ENCODE results near the gene ACP5.
"Not testable (repeated sequence)": the region's sequence is repeated elsewhere in the genome, so short reads cannot be mapped to it uniquely, and the experiment has no call there.

ACP5 gene

DNA sequence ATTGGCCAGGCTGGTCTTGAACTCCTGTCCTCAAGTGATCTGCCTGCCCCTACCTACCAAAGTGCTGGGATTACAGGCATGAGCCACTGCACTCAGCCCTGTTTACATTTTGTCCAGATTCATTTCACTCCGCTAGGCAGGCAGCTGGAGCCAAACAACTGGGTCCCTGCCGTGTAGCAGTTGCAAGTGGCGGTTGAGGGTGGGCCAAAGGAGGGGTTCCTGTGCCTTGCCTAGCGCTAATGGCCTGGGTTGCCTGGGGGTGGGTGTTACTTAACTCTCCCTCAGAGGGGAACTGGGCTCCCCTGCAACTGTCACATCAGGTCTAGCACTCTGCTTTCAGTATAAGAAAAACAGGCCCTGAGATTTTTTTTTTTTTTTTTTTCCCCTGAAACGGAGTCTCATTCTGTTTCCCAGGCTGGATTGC lies 7.4 kb downstream of the ACP5 start:
- POLR2A ChIA-PET = no interaction called here
- no peak for DNase-seq (ENCODE audit: low read depth, low spot score)
- TF ChIP-seq, protein P1, sequence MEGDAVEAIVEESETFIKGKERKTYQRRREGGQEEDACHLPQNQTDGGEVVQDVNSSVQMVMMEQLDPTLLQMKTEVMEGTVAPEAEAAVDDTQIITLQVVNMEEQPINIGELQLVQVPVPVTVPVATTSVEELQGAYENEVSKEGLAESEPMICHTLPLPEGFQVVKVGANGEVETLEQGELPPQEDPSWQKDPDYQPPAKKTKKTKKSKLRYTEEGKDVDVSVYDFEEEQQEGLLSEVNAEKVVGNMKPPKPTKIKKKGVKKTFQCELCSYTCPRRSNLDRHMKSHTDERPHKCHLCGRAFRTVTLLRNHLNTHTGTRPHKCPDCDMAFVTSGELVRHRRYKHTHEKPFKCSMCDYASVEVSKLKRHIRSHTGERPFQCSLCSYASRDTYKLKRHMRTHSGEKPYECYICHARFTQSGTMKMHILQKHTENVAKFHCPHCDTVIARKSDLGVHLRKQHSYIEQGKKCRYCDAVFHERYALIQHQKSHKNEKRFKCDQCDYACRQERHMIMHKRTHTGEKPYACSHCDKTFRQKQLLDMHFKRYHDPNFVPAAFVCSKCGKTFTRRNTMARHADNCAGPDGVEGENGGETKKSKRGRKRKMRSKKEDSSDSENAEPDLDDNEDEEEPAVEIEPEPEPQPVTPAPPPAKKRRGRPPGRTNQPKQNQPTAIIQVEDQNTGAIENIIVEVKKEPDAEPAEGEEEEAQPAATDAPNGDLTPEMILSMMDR (IDR thresholded peaks at IDR 0.05; ENCODE audit: insufficient read depth, low read length, missing control alignments) = no peak
- CTCF ChIA-PET = interaction anchor here (2.4 kb wide), 1 partner anchor 10 kb away, joined by 12 read pairs; no protein-coding TSS in a partner anchor
- no peak overlapping the region for H3K4me3 ChIP-seq (ENCODE audit: low read depth, low read length)

DNA sequence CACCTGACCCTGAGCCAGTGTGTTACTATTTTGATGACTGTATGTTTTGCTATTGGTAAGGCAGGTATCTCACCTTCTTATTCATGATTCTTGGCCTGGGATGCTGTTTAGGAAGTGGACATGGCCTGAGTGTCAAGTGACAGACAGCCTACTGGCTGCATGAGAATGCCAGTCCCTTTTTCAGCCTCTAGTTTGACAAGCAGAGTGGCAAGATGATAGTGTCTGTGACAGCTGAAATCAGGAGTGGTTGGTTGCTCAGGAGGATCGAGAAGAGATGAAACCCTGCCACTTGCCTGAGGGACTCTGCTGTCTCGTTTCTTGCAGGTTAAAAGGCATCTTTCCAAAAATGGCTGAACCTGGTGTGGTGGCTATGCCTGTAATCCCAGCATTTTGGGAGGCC lies 11.3 kb downstream of the ACP5 start:
- TF ChIP-seq, protein P1 (IDR thresholded peaks at IDR 0.05; ENCODE audit: insufficient read depth, low read length, missing control alignments) = no peak
- H3K4me3 ChIP-seq (ENCODE audit: low read depth, low read length) = no peak overlapping the region
- POLR2A ChIA-PET = no interaction called here
- CTCF ChIA-PET = no interaction called here
- no peak for DNase-seq (ENCODE audit: low read depth, low spot score)

DNA sequence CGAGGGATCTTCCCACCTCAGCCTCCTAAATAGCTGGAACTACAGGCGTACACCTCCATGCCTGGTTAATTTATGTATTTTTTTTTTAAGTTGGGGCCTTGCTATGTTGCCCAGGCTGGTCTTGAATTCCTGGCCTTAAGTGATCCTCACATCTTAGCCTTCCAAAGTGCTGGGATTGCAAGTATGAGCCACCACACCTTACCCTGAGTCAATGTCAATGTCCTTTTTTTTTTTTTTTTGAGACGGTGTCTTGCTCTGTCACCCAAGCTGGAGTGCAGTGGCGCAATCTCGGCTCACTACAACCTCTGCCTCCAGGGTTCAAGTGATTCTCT lies 11.8 kb downstream of the ACP5 start:
- H3K4me3 ChIP-seq (ENCODE audit: low read depth, low read length); CTCF ChIA-PET; POLR2A ChIA-PET: not testable (repeated sequence)

DNA sequence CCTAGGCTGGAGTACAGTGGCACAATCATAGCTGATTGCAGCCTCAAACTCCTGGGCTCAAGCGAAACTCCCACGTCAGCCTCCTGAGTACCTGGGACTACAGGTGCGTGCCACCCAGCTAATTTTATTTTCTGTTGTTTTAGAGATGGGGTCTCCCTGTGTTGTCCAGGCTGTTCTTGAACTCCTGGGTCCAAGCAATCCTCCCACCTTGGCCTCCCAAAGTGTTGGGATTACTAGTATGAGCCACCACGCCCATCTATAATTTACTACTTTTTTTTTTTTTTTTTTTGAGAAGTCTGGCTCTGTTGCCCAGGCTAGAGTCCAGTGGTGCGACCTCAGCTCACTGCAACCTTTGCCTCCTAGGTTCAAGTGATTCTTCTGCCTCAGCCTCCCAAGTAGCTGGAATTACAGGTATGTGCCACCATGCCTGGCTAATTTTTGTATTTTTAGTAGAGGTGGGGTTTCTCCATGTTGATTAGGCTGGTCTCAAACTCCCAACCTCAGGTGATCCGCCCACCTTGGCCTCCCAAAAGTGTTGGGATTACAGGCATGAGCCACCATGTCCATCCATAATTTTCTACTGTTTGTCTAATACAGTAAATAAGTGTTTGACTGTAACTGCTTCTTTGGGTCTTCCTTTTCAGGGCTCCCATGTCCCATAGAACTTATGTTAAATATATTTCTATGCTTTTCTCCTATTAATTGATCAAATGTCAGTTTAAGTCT lies 13.2 kb downstream of the ACP5 start:
- H3K4me3 ChIP-seq (ENCODE audit: low read depth, low read length); POLR2A ChIA-PET; DNase-seq (ENCODE audit: low read depth, low spot score): not testable (repeated sequence)
- CTCF ChIA-PET = interaction anchor here (0.8 to 7.0 kb wide), 2 partner anchors 16 to 28 kb away, joined by 3 to 123 read pairs; partner anchors contain the start of gene ACP5

More for the DNA sequence above, 11.8 kb downstream of the ACP5 start:
- DNase-seq (ENCODE audit: low read depth, low spot score) = not testable (repeated sequence)

DNA sequence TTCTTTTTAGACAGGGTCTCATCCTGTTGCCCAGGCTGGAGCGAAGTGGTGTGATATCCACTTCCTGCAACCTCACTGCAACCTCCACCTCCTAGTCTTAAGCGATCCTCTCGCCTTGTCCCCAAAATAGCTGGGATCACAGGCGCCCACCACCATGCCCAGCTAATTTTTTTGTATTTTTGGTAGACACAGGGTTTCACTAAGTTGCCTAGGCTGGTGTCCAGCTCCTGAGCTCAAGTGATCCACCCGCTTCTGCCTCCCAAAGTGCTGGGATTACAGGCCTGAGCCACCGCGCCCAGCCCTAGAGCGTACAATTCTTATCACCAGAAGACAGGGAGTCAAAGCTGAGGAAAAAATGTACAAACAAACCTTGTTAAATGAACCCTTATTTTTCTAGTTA lies 13.9 kb downstream of the ACP5 start:
- DNase-seq (ENCODE audit: low read depth, low spot score) = no peak
- POLR2A ChIA-PET = no interaction called here
- CTCF ChIA-PET = interaction anchor here (0.8 to 7.0 kb wide), 2 partner anchors 17 to 27 kb away, joined by 3 to 123 read pairs; partner anchors contain the start of gene ACP5
- TF ChIP-seq, protein P1 (IDR thresholded peaks at IDR 0.05; ENCODE audit: insufficient read depth, low read length, missing control alignments) = no peak
- no peak overlapping the region for H3K4me3 ChIP-seq (ENCODE audit: low read depth, low read length)

DNA sequence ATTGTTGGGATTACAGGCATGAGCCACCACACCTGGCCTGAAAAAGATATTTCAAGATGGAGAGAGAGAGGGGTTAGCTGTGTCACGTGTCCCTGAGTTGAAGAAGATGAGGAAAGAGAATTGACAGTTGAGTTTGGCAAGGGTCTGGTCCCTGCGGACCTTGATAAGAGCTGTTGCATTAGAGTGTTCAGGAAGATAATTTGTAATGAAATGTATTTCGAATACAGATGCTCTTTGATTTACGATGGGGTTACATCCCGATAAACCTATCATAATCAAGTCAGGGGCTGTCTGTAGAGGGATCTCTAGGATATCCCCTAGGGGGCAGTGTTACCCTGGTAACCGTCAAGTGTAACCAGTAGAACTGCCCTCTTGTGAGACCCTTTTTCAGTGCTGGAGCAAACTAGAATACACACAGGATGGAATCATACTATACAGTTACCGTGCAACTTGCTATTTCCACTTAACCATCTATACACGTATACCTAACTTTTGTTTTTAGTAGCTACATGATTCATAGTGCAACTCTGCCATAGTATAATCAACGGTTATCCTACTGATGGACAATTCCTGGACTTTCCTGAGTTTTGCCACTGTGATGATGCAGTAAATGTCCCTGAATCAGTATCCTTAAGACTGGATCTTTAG lies 16.9 kb downstream of the ACP5 start:
- ChIA-PET POLR2A (no interaction called here), CTCF (interaction anchor here (0.6 to 7.0 kb wide), 17 partner anchors 9 to 140 kb away, joined by 3 to 123 read pairs (median 5); partner anchors contain the start of genes ACP5 and CNN1)
- no peak overlapping the region for H3K4me3 ChIP-seq (ENCODE audit: low read depth, low read length)
- TF ChIP-seq, protein P1 (IDR thresholded peaks at IDR 0.05; ENCODE audit: insufficient read depth, low read length, missing control alignments) = peak; percentile 57
- no peak for DNase-seq (ENCODE audit: low read depth, low spot score)

Measured in AG04449 (cell line).